H1 (cell line): Measurements from ENCODE around the gene COPS9.

Source experiments
- CEBPB ChIP-seq: IDR thresholded peaks from 2 replicates; pipeline ENCODE4 v1.6.1; 2012; ENCODE audit warnings: low read depth, low read length
- EGR1 ChIP-seq: IDR thresholded peaks from 2 replicates; pipeline ENCODE4 v1.6.1; 2011; ENCODE audit warnings: low read depth, low read length, borderline replicate concordance
- EP300 ChIP-seq, 2 experiments: IDR thresholded peaks; 1 replicate in 1 of 2; 2 replicates in 1 of 2; pipeline ENCODE4 v1.6.1; 2011 to 2012; ENCODE audit warnings: low read depth in 2 of 2, low read length in 2 of 2, mild to moderate bottlenecking in 2 of 2, borderline replicate concordance in 1 of 2, inconsistent platforms in 1 of 2, moderate library complexity in 1 of 2
- EZH2 ChIP-seq: fragments of 200-600 bp; sonication (generic); IDR thresholded peaks from 2 replicates; pipeline ENCODE4 v1.7.1; 2012; ENCODE audit warnings: low read depth, mild to moderate bottlenecking, moderate library complexity, low read length, inconsistent platforms; ENCODE audit not compliant: severe bottlenecking
- JUN ChIP-seq: IDR thresholded peaks from 2 replicates; pipeline ENCODE4 v1.6.1; 2011; ENCODE audit warnings: low read depth, mild to moderate bottlenecking, improper control_type of control experiment, low read length
- JUND ChIP-seq: IDR thresholded peaks from 2 replicates; pipeline ENCODE4 v1.6.1; 2011; ENCODE audit warnings: mild to moderate bottlenecking, improper control_type of control experiment, low read length
- POLR2AphosphoS5 ChIP-seq: IDR thresholded peaks from 2 replicates; pipeline ENCODE4 v1.6.1; 2011; ENCODE audit warnings: low read depth, low read length
- RXRA ChIP-seq: IDR thresholded peaks from 2 replicates; pipeline ENCODE4 v1.6.1; 2011; ENCODE audit warnings: low read depth, mild to moderate bottlenecking, low read length, moderate library complexity; ENCODE audit not compliant: insufficient read depth
- SIN3A ChIP-seq, 2 experiments: IDR thresholded peaks in 1 of 2; conservative IDR thresholded peaks in 1 of 2; 2 replicates each; pipeline ENCODE4 v1.6.1; 2011 to 2012; ENCODE audit warnings: low read length in 2 of 2, improper control_type of control experiment in 1 of 2, low read depth in 1 of 2, mild to moderate bottlenecking in 1 of 2
- SP2 ChIP-seq: IDR thresholded peaks from 2 replicates; pipeline ENCODE4 v1.6.1; 2012; ENCODE audit warnings: mild to moderate bottlenecking, low read length, inconsistent platforms
- YY1 ChIP-seq: IDR thresholded peaks from 2 replicates; pipeline ENCODE4 v1.6.1; 2011; ENCODE audit warnings: low read depth, mild to moderate bottlenecking, low read length
- TF ChIP-seq, protein P1 (sequence below), 3 experiments: IDR thresholded peaks; 1 replicate in 2 of 3; 2 replicates in 1 of 3; pipeline versions ENCODE4 v1.5.1 to v1.6.1; 2011; ENCODE audit warnings: low read length in 3 of 3, mild to moderate bottlenecking in 3 of 3, inconsistent platforms in 2 of 3, low read depth in 1 of 3, moderate library complexity in 1 of 3; ENCODE audit not compliant: insufficient read depth in 1 of 3; ENCODE audit errors: control extremely low read depth in 1 of 3
- TF ChIP-seq, protein P2 (sequence below): IDR thresholded peaks from 2 replicates; pipeline ENCODE4 v1.6.1; 2011; ENCODE audit warnings: low read length, improper control_type of control experiment
- TF ChIP-seq, protein P3 (sequence below): IDR thresholded peaks from 2 replicates; pipeline ENCODE4 v1.6.1; 2012; ENCODE audit warnings: inconsistent platforms

GRCh38 chr2:240174496-240174895 is 38.4 kb upstream of the COPS9 start:
- TF ChIP-seq, protein P1, sequence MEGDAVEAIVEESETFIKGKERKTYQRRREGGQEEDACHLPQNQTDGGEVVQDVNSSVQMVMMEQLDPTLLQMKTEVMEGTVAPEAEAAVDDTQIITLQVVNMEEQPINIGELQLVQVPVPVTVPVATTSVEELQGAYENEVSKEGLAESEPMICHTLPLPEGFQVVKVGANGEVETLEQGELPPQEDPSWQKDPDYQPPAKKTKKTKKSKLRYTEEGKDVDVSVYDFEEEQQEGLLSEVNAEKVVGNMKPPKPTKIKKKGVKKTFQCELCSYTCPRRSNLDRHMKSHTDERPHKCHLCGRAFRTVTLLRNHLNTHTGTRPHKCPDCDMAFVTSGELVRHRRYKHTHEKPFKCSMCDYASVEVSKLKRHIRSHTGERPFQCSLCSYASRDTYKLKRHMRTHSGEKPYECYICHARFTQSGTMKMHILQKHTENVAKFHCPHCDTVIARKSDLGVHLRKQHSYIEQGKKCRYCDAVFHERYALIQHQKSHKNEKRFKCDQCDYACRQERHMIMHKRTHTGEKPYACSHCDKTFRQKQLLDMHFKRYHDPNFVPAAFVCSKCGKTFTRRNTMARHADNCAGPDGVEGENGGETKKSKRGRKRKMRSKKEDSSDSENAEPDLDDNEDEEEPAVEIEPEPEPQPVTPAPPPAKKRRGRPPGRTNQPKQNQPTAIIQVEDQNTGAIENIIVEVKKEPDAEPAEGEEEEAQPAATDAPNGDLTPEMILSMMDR (IDR thresholded peaks at IDR 0.05; ENCODE audit: control extremely low read depth in 1 of 3, insufficient read depth in 1 of 3, low read depth in 1 of 3, low read length in 3 of 3), result no peak
- TF ChIP-seq SIN3A (conservative IDR thresholded peaks at IDR 0.05 in 1 of 2, IDR thresholded peaks at IDR 0.05 in 1 of 2; ENCODE audit: low read depth in 1 of 2, low read length in 2 of 2) (no peak), POLR2AphosphoS5 (no peak), JUND (no peak), SP2 (no peak), EZH2 (no peak), RXRA (no peak), EP300 (IDR thresholded peaks at IDR 0.05; ENCODE audit: borderline replicate concordance in 1 of 2, low read depth in 2 of 2, low read length in 2 of 2) (no peak), YY1 (no peak), EGR1 (no peak), JUN (no peak), CEBPB (no peak)
- TF ChIP-seq, protein P2, sequence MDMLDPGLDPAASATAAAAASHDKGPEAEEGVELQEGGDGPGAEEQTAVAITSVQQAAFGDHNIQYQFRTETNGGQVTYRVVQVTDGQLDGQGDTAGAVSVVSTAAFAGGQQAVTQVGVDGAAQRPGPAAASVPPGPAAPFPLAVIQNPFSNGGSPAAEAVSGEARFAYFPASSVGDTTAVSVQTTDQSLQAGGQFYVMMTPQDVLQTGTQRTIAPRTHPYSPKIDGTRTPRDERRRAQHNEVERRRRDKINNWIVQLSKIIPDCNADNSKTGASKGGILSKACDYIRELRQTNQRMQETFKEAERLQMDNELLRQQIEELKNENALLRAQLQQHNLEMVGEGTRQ, result no peak
- TF ChIP-seq, protein P3, sequence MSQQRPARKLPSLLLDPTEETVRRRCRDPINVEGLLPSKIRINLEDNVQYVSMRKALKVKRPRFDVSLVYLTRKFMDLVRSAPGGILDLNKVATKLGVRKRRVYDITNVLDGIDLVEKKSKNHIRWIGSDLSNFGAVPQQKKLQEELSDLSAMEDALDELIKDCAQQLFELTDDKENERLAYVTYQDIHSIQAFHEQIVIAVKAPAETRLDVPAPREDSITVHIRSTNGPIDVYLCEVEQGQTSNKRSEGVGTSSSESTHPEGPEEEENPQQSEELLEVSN, result no peak
